PC-3 (cell line): Measurements from ENCODE around the gene OSBPL7. TPM values are rescaled to one million over a fixed set of nuclear protein-coding genes. Genes with fewer than 3 reads are reported as not detected.

Source experiments
- ATAC-seq: fragments of 200-7000 bp; cut with Tn5 transposase; 2 replicates; pipeline ENCODE4 v1.9.1; 2020; ENCODE audit warnings: mild to moderate bottlenecking, moderate library complexity
- BruUV-seq: library from RNA; stranded (reverse); fragments of 400-500 nt; replicated peaks from 2 replicates; lab custom pipeline; 2021; lab: Mats Ljungman, UMichigan
- CTCF ChIA-PET: fragments of 300-600 bp; sonication (Branson Sonifier 250); formaldehyde crosslinking; loops from one replicate; lab custom pipeline; 2022; ENCODE audit warnings: antibody characterized with exemption; lab: Charles Lee
- POLR2A ChIA-PET: fragments of 300-600 bp; sonication (Branson Sonifier 250); formaldehyde crosslinking; loops from one replicate; lab custom pipeline; 2022; ENCODE audit warnings: antibody characterized with exemption; ENCODE audit not compliant: unreplicated experiment; lab: Charles Lee
- DNase-seq: peaks from one replicate; pipeline ENCODE4 v3.0.0-alpha.2; 2015
- H2AFZ ChIP-seq: fragments of 300-600 bp; sonication (generic); 2 replicates; pipeline ENCODE4 v1.6.0; 2016; ENCODE audit warnings: antibody characterized with exemption, low read length
- H3F3A ChIP-seq: fragments of 300-600 bp; sonication (generic); one replicate; pipeline ENCODE4 v1.6.0; 2017; ENCODE audit warnings: antibody characterized with exemption, low read length, control low read depth, mild to moderate bottlenecking; ENCODE audit not compliant: unreplicated experiment
- H3K27ac ChIP-seq: fragments of 300-600 bp; sonication (generic); 2 replicates; pipeline ENCODE4 v1.5.1; 2016; ENCODE audit warnings: mild to moderate bottlenecking, low read length
- H3K27me3 ChIP-seq: fragments of 300-600 bp; sonication (generic); 2 replicates; pipeline ENCODE4 v1.6.1; 2016; ENCODE audit warnings: low read length, mixed read lengths
- H3K36me3 ChIP-seq: fragments of 300-600 bp; sonication (generic); 2 replicates; pipeline ENCODE4 v1.6.1; 2016; ENCODE audit warnings: low read depth, mixed run types, low read length, mixed read lengths
- H3K4me1 ChIP-seq: fragments of 300-600 bp; sonication (generic); 2 replicates; pipeline ENCODE4 v1.5.1; 2016; ENCODE audit warnings: low read length; ENCODE audit not compliant: insufficient read depth
- H3K4me2 ChIP-seq: fragments of 300-600 bp; sonication (generic); 2 replicates; pipeline ENCODE4 v1.6.0; 2016; ENCODE audit warnings: low read length
- H3K4me3 ChIP-seq: fragments of 300-600 bp; sonication (generic); 2 replicates; pipeline ENCODE4 v1.5.1; 2016; ENCODE audit warnings: mild to moderate bottlenecking, low read length, mixed read lengths
- H3K79me2 ChIP-seq: fragments of 300-600 bp; sonication (generic); 2 replicates; pipeline ENCODE4 v1.6.1; 2017; ENCODE audit warnings: low read length, mixed read lengths
- H3K9ac ChIP-seq: fragments of 300-600 bp; sonication (generic); 2 replicates; pipeline ENCODE4 v1.6.0; 2016; ENCODE audit warnings: mild to moderate bottlenecking, low read length
- H3K9me2 ChIP-seq: fragments of 300-600 bp; sonication (generic); replicated peaks from 2 replicates; pipeline ENCODE4 v1.6.1; 2016; ENCODE audit warnings: mixed run types, low read length, mixed read lengths
- H3K9me3 ChIP-seq: fragments of 300-600 bp; sonication (generic); 2 replicates; pipeline ENCODE4 v1.6.1; 2016; ENCODE audit warnings: low read length, mixed read lengths
- H4K20me1 ChIP-seq: fragments of 300-600 bp; sonication (generic); 2 replicates; pipeline ENCODE4 v1.6.1; 2016; ENCODE audit warnings: low read length, mixed read lengths
- EZH2 ChIP-seq: fragments of 300-600 bp; sonication (generic); IDR thresholded peaks from one replicate; pipeline ENCODE4 v1.6.1; 2017; ENCODE audit warnings: antibody characterized with exemption, mild to moderate bottlenecking, low read length; ENCODE audit not compliant: unreplicated experiment
- EZH2phosphoT487 ChIP-seq: fragments of 300-600 bp; sonication (generic); IDR thresholded peaks from 2 replicates; pipeline ENCODE4 v1.6.1; 2018; ENCODE audit warnings: mild to moderate bottlenecking, antibody characterized with exemption, low read length, borderline replicate concordance
- intact Hi-C: fragments of 100-400 bp; cut with micrococcal nuclease; formaldehyde crosslinking; loops from 2 replicates; pipeline ENCODE4 v1.9.0; 2023
- total RNA-seq: library from RNA; depleted of rRNA; stranded (reverse); fragments of >200 nt; gene quantifications from 2 replicates; pipeline ENCODE4 v1.2.3, GENCODE V29; 2014
- TF ChIP-seq, protein P1 (sequence below): fragments of 300-600 bp; sonication (generic); conservative IDR thresholded peaks from 2 replicates; pipeline ENCODE4 v1.5.1; 2017; ENCODE audit warnings: antibody characterized with exemption, low read depth, mild to moderate bottlenecking, low read length

The OSBPL7 gene
- total RNA-seq, 1 experiment from 2014 or later, result 22.1 TPM

- intact Hi-C loops, result no loop called here
- ATAC-seq, result no peak
- Histone ChIP-seq H2AFZ (no peak overlapping the region), H3K27ac (no peak overlapping the region), H3K9ac (no peak overlapping the region), H3K4me3 (no peak overlapping the region), H3K4me1 (peaks cover 29% of the 10 kb centered on the region), H3K79me2 (peaks cover 17% of the 10 kb centered on the region), H3K27me3 (no peaks in the 10 kb centered on the region), H4K20me1 (no peaks in the 10 kb centered on the region), H3K36me3 (no peaks in the 10 kb centered on the region; the same call in 1 of the 2 replicates), H3K4me2 (no peak overlapping the region), H3F3A (no peaks in the 10 kb centered on the region), H3K9me2 (no peaks in the 10 kb centered on the region), H3K9me3 (no peaks in the 10 kb centered on the region)
- BruUV-seq, result no TSS peak
- CTCF ChIA-PET, result no interaction called here
- TF ChIP-seq EZH2phosphoT487 (no peak), EZH2 (no peak)
- TF ChIP-seq, protein P1, sequence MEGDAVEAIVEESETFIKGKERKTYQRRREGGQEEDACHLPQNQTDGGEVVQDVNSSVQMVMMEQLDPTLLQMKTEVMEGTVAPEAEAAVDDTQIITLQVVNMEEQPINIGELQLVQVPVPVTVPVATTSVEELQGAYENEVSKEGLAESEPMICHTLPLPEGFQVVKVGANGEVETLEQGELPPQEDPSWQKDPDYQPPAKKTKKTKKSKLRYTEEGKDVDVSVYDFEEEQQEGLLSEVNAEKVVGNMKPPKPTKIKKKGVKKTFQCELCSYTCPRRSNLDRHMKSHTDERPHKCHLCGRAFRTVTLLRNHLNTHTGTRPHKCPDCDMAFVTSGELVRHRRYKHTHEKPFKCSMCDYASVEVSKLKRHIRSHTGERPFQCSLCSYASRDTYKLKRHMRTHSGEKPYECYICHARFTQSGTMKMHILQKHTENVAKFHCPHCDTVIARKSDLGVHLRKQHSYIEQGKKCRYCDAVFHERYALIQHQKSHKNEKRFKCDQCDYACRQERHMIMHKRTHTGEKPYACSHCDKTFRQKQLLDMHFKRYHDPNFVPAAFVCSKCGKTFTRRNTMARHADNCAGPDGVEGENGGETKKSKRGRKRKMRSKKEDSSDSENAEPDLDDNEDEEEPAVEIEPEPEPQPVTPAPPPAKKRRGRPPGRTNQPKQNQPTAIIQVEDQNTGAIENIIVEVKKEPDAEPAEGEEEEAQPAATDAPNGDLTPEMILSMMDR, result no peak
- DNase-seq, result no peak
- POLR2A ChIA-PET, result no interaction called here
These were observed 17.5 kb upstream of the OSBPL7 start for GRCh38 chr17:47839071-47839470.

DNA sequence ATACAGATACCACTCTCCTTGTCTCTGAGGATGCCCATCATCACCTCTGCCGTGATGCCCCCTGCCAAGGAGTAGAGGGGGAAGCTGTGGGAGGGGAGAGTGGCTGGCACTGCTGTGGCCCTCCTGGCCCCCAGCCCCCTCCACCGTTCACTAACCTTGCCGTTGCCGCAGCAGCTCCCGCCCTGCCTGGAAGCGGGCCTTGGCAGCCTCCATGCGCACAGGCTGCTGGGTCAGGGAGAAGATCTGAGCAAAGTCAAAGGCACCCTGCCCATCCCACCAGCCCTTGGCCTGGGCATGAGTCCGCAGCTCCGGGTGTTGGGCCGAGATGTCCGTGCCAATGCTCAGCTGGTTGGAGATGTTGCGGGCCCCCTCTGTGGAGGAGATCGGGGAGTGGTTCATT lies 17.0 kb upstream of the OSBPL7 start:
- POLR2A ChIA-PET, result no interaction called here
- CTCF ChIA-PET, result no interaction called here
- DNase-seq, result no peak
- H3K4me2 ChIP-seq, result no peak overlapping the region
- no peaks in the 10 kb centered on the region for H4K20me1 ChIP-seq
- TF ChIP-seq EZH2 (no peak), EZH2phosphoT487 (no peak)
- TF ChIP-seq, protein P1, result no peak
- intact Hi-C loops, result no loop called here
- no TSS peak for BruUV-seq
- no peaks in the 10 kb centered on the region for H3F3A ChIP-seq
- H2AFZ ChIP-seq, result no peak overlapping the region
- peaks cover 17% of the 10 kb centered on the region for H3K79me2 ChIP-seq
- no peaks in the 10 kb centered on the region for H3K27me3 ChIP-seq
- no peak overlapping the region for H3K27ac ChIP-seq
- H3K9me3 ChIP-seq, result no peaks in the 10 kb centered on the region
- H3K36me3 ChIP-seq, result no peaks in the 10 kb centered on the region; the same call in 1 of the 2 replicates
- no peak overlapping the region for H3K9ac ChIP-seq
- no peak overlapping the region for H3K4me3 ChIP-seq
- H3K4me1 ChIP-seq, result peaks cover 29% of the 10 kb centered on the region
- no peaks in the 10 kb centered on the region for H3K9me2 ChIP-seq
- ATAC-seq, result no peak

GRCh38 chr17:47837401-47838039 lies 15.9 kb upstream of the OSBPL7 start:
- no peak overlapping the region for H3K4me2 ChIP-seq
- ATAC-seq, result no peak
- no peaks in the 10 kb centered on the region for H3F3A ChIP-seq
- peak; percentile 21 for DNase-seq
- H3K9me3 ChIP-seq, result no peaks in the 10 kb centered on the region
- H3K36me3 ChIP-seq, result no peaks in the 10 kb centered on the region; the same call in 1 of the 2 replicates
- H3K79me2 ChIP-seq, result peaks cover 17% of the 10 kb centered on the region
- no peaks in the 10 kb centered on the region for H3K9me2 ChIP-seq
- H3K27me3 ChIP-seq, result no peaks in the 10 kb centered on the region
- ChIA-PET POLR2A (interaction anchor here (0.8 kb wide), 1 partner anchor 16 kb away, joined by 3 read pairs; no protein-coding TSS in a partner anchor), CTCF (interaction anchor here (0.6 to 0.9 kb wide), 3 partner anchors 52 to 133 kb away, joined by 3 to 7 read pairs (median 3); partner anchors contain the start of gene CDK5RAP3)
- H3K9ac ChIP-seq, result no peak overlapping the region
- H3K27ac ChIP-seq, result no peak overlapping the region
- peaks cover 29% of the 10 kb centered on the region for H3K4me1 ChIP-seq
- no TSS peak for BruUV-seq
- H2AFZ ChIP-seq, result no peak overlapping the region
- H3K4me3 ChIP-seq, result no peak overlapping the region
- no peaks in the 10 kb centered on the region for H4K20me1 ChIP-seq
- intact Hi-C loops, result no loop called here
- TF ChIP-seq EZH2phosphoT487 (no peak), EZH2 (no peak)
- TF ChIP-seq, protein P1, result no peak
